Caco-2 (cell line): ENCODE results near the gene WFDC10A. TPM values are rescaled to one million over a fixed set of nuclear protein-coding genes. Genes with fewer than 3 reads are reported as not detected.

Experiments
- BruUV-seq: library from RNA; stranded (reverse); fragments of 400-500 nt; replicated peaks from 2 replicates; lab custom pipeline; 2021; lab: Mats Ljungman, UMichigan
- CTCF ChIA-PET: fragments of 300-600 bp; sonication (Branson Sonifier 250); formaldehyde crosslinking; loops from one replicate; lab custom pipeline; 2022; ENCODE audit warnings: antibody characterized with exemption; lab: Charles Lee
- POLR2A ChIA-PET: fragments of 300-600 bp; sonication (Branson Sonifier 250); formaldehyde crosslinking; loops from one replicate; lab custom pipeline; 2022; ENCODE audit warnings: antibody characterized with exemption; lab: Charles Lee
- DNase-seq, 2 experiments: peaks; one replicate each; pipeline versions ENCODE4 v3.0.0 to v3.0.0-alpha.2; 2020 to 2022
- H3K27me3 ChIP-seq: replicated peaks from 2 replicates; pipeline ENCODE4 v1.6.0; 2011; ENCODE audit warnings: low read length; ENCODE audit not compliant: control insufficient read depth, insufficient read depth
- H3K36me3 ChIP-seq: 2 replicates; pipeline ENCODE4 v1.5.1; 2011; ENCODE audit warnings: low read length; ENCODE audit not compliant: control insufficient read depth, insufficient read depth
- H3K4me1 ChIP-seq: fragments of 250-450 bp; sonication (Bioruptor Pico); 2 replicates; pipeline ENCODE4 v1.5.1; 2020; ENCODE audit warnings: mild to moderate bottlenecking
- H3K4me3 ChIP-seq: 2 replicates; pipeline ENCODE4 v1.5.1; 2011; ENCODE audit warnings: low read depth, mild to moderate bottlenecking, control low read depth, low read length
- H3K9me3 ChIP-seq: fragments of 250-450 bp; sonication (Bioruptor Pico); 2 replicates; pipeline ENCODE4 v1.5.1; 2020; ENCODE audit warnings: mild to moderate bottlenecking, moderate library complexity
- H3K27ac Mint-ChIP-seq: one replicate; pipeline ENCODE4 v1.8.0; 2022; ENCODE audit warnings: mixed read lengths; ENCODE audit not compliant: unreplicated experiment
- H3K27me3 Mint-ChIP-seq: one replicate; pipeline ENCODE4 v1.8.0; 2022; ENCODE audit warnings: mixed read lengths; ENCODE audit not compliant: insufficient read depth, unreplicated experiment
- H3K36me3 Mint-ChIP-seq: one replicate; pipeline ENCODE4 v1.8.0; 2022; ENCODE audit warnings: mild to moderate bottlenecking, mixed read lengths; ENCODE audit not compliant: insufficient read depth, unreplicated experiment
- H3K4me1 Mint-ChIP-seq: one replicate; pipeline ENCODE4 v1.8.0; 2022; ENCODE audit warnings: low read depth, mixed read lengths; ENCODE audit not compliant: unreplicated experiment
- H3K4me3 Mint-ChIP-seq: one replicate; pipeline ENCODE4 v1.8.0; 2022; ENCODE audit warnings: mild to moderate bottlenecking, moderate library complexity, mixed read lengths; ENCODE audit not compliant: unreplicated experiment
- H3K9me3 Mint-ChIP-seq: one replicate; pipeline ENCODE4 v1.8.0; 2022; ENCODE audit warnings: mixed read lengths; ENCODE audit not compliant: unreplicated experiment
- intact Hi-C: fragments of 100-400 bp; cut with micrococcal nuclease; formaldehyde crosslinking; loops from one replicate; pipeline ENCODE4 v1.10.0; 2022; ENCODE audit not compliant: unreplicated experiment
- total RNA-seq: library from RNA; stranded (reverse); gene quantifications from 2 replicates; pipeline ENCODE4 v1.2.3, GENCODE V29; 2022
- TF ChIP-seq, protein P1 (sequence below), 2 experiments: fragments of 200-600 bp in 1 of 2; IDR thresholded peaks; 1 replicate in 1 of 2; 2 replicates in 1 of 2; pipeline versions ENCODE4 v1.5.1 to v1.8.0; 2011 to 2022; ENCODE audit warnings: antibody characterized with exemption in 1 of 2, control low read depth in 1 of 2, inconsistent platforms in 1 of 2, low read depth in 1 of 2, low read length in 1 of 2, mild to moderate bottlenecking in 1 of 2, moderate library complexity in 1 of 2; ENCODE audit not compliant: insufficient read depth in 1 of 2, severe bottlenecking in 1 of 2, unreplicated experiment in 1 of 2

Gene WFDC10A
- total RNA-seq, 1 experiment from 2014 or later, result not detected

DNA sequence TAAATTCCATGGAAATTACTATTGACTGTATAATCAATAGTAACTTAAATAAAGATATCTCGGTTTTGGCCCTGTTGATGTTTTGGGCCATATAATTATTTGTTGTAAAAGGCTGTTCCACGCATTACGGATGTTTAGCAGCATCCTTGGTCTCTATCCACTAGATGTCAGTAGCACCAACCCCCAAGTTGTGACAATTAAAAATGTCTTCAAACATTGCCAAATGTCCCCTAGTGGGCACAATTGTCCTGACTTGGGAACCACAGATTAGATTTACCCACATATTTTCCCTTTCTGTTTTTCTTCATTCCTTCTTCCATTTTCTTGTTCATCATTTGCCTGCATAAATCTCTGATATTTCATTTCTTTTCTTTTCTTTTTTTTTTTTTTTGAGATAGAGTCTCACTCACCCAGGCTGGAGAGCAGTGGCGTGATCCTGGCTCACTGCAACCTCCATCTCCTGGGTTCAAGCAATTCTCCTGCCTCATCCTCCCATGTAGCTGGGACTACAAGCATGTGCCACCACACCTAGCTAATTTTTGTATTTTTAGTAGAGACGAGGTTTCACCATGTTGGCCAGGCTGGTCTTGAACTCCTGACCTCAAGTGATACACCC lies 36.9 kb upstream of the WFDC10A start:
- TF ChIP-seq, protein P1, sequence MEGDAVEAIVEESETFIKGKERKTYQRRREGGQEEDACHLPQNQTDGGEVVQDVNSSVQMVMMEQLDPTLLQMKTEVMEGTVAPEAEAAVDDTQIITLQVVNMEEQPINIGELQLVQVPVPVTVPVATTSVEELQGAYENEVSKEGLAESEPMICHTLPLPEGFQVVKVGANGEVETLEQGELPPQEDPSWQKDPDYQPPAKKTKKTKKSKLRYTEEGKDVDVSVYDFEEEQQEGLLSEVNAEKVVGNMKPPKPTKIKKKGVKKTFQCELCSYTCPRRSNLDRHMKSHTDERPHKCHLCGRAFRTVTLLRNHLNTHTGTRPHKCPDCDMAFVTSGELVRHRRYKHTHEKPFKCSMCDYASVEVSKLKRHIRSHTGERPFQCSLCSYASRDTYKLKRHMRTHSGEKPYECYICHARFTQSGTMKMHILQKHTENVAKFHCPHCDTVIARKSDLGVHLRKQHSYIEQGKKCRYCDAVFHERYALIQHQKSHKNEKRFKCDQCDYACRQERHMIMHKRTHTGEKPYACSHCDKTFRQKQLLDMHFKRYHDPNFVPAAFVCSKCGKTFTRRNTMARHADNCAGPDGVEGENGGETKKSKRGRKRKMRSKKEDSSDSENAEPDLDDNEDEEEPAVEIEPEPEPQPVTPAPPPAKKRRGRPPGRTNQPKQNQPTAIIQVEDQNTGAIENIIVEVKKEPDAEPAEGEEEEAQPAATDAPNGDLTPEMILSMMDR (IDR thresholded peaks at IDR 0.05; ENCODE audit: insufficient read depth in 1 of 2, low read depth in 1 of 2, low read length in 1 of 2, severe bottlenecking in 1 of 2, unreplicated experiment in 1 of 2), result peak; percentile 98 to 99
- Histone ChIP-seq H3K27me3 (0 out of 2 replicates have a peak, but pooled peaks cover 3% of the 10 kb centered on the region), H3K4me1 (no peaks in the 10 kb centered on the region), H3K9me3 (peaks cover 7% of the 10 kb centered on the region), H3K36me3 (no peaks in the 10 kb centered on the region), H3K4me3 (no peak overlapping the region)
- BruUV-seq, result no TSS peak
- POLR2A ChIA-PET, result no interaction called here
- Mint-ChIP-seq H3K4me3 (no peak overlapping the region), H3K9me3 (peaks cover 10% of the 10 kb centered on the region), H3K4me1 (peaks cover 6% of the 10 kb centered on the region), H3K27me3 (peaks cover 7% of the 10 kb centered on the region), H3K36me3 (no peaks in the 10 kb centered on the region), H3K27ac (no peak overlapping the region)
- intact Hi-C loops, result loop anchor here (1.0 to 5.0 kb wide), 5 partner anchors 28 to 179 kb away; partner anchors contain the start of gene WFDC10A
- CTCF ChIA-PET, result interaction anchor here (3.8 kb wide), 1 partner anchor 179 kb away, joined by 38 read pairs; no protein-coding TSS in a partner anchor
- DNase-seq, result peak; percentile 66 to 84

DNA sequence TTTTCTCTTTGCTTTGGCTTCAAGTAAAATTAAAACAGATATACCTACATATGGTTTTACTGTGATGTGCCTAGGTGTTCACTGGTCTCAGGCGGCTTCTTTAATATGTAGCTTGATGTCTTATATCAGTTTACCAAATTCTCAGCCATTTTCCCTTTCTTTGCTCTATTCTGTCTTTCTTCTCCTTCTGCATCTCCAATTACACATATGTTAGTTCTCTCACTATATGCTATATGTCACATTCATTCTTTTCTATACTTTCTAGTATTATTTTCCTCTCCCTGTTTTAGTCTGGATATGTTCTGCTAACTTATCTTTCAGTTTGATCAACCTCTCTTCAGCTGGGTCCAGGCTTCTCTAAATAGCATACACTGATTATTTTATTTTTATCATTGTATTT lies 36.0 kb upstream of the WFDC10A start:
- Mint-ChIP-seq H3K4me1 (peaks cover 6% of the 10 kb centered on the region), H3K36me3 (no peaks in the 10 kb centered on the region), H3K27ac (no peak overlapping the region), H3K4me3 (no peak overlapping the region), H3K27me3 (peaks cover 7% of the 10 kb centered on the region), H3K9me3 (peaks cover 10% of the 10 kb centered on the region)
- no TSS peak for BruUV-seq
- Histone ChIP-seq H3K9me3 (peaks cover 7% of the 10 kb centered on the region), H3K36me3 (no peaks in the 10 kb centered on the region), H3K4me1 (no peaks in the 10 kb centered on the region), H3K4me3 (no peak overlapping the region), H3K27me3 (0 out of 2 replicates have a peak, but pooled peaks cover 3% of the 10 kb centered on the region)
- ChIA-PET CTCF (interaction anchor here (0.6 to 3.8 kb wide), 3 partner anchors 13 to 206 kb away, joined by 3 to 38 read pairs (median 5); no protein-coding TSS in a partner anchor), POLR2A (no interaction called here)
- TF ChIP-seq, protein P1 (IDR thresholded peaks at IDR 0.05; ENCODE audit: insufficient read depth in 1 of 2, low read depth in 1 of 2, low read length in 1 of 2, severe bottlenecking in 1 of 2, unreplicated experiment in 1 of 2), result no peak
- no peak for DNase-seq
- intact Hi-C loops, result loop anchor here (2.0 to 5.0 kb wide), 2 partner anchors 27 to 94 kb away; no protein-coding TSS in a partner anchor

DNA sequence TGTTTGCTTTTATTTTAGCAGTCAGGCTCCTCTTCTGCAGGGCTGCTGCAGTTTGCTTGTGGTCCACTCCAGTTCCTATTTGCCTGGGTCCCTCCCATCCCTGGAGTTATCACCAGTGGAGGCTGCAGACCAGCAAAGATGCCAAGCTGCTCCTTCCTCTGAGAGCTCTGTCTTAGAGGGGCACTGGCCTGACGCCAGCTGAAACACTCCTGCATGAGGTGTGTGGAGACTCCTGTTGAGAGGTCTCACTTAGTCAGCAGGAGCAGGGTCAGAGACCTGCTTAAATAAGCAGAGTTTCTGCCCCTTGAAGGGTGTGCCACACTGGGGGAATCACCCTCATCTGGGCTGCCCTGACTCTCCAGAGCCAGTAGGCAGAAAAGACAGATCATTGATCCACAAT lies 34.3 kb upstream of the WFDC10A start:
- peaks cover 10% of the 10 kb centered on the region for H3K9me3 Mint-ChIP-seq
- TF ChIP-seq, protein P1 (IDR thresholded peaks at IDR 0.05; ENCODE audit: insufficient read depth in 1 of 2, low read depth in 1 of 2, low read length in 1 of 2, severe bottlenecking in 1 of 2, unreplicated experiment in 1 of 2), result no peak
- no peak overlapping the region for H3K27ac Mint-ChIP-seq
- H3K27me3 Mint-ChIP-seq, result peaks cover 7% of the 10 kb centered on the region
- ChIA-PET POLR2A (no interaction called here), CTCF (interaction anchor here (1.0 to 3.8 kb wide), 3 partner anchors 34 to 176 kb away, joined by 3 to 38 read pairs (median 6); partner anchors contain the start of gene WFDC10A)
- intact Hi-C loops, result no loop called here
- Histone ChIP-seq H3K4me3 (no peak overlapping the region), H3K27me3 (0 out of 2 replicates have a peak, but pooled peaks cover 3% of the 10 kb centered on the region), H3K4me1 (no peaks in the 10 kb centered on the region), H3K9me3 (peaks cover 7% of the 10 kb centered on the region), H3K36me3 (no peaks in the 10 kb centered on the region)
- H3K4me1 Mint-ChIP-seq, result no peaks in the 10 kb centered on the region
- H3K36me3 Mint-ChIP-seq, result no peaks in the 10 kb centered on the region
- no TSS peak for BruUV-seq
- no peak for DNase-seq
- no peak overlapping the region for H3K4me3 Mint-ChIP-seq
